OCI-LY1 (cell line): ENCODE data around the gene CCDC117.

Experiments used
- H2AFZ ChIP-seq: fragments of 200-600 bp; sonication (generic), shearing (Covaris generic); 2 replicates; pipeline ENCODE4 v1.6.0; 2014; ENCODE audit warnings: antibody characterized with exemption, mild to moderate bottlenecking, low read length
- H3F3A ChIP-seq: fragments of 200-600 bp; sonication (generic), shearing (Covaris generic); 2 replicates; pipeline ENCODE4 v1.6.0; 2014; ENCODE audit warnings: mild to moderate bottlenecking, antibody characterized with exemption, low read length, moderate library complexity; ENCODE audit not compliant: insufficient read depth
- H3K27ac ChIP-seq: fragments of 200-600 bp; sonication (generic); 2 replicates; pipeline ENCODE4 v1.5.1; 2014; ENCODE audit warnings: low read length, mixed run types, mild to moderate bottlenecking, low read depth; ENCODE audit not compliant: poor library complexity, severe bottlenecking
- H3K27me3 ChIP-seq: fragments of 200-600 bp; sonication (generic); 2 replicates; pipeline ENCODE4 v1.6.0; 2014; ENCODE audit warnings: antibody characterized with exemption, mild to moderate bottlenecking, low read length, moderate library complexity; ENCODE audit not compliant: insufficient read depth
- H3K36me3 ChIP-seq: fragments of 200-600 bp; sonication (generic); 2 replicates; pipeline ENCODE4 v1.6.1; 2014; ENCODE audit warnings: mild to moderate bottlenecking, antibody characterized with exemption, low read length, moderate library complexity, mixed read lengths; ENCODE audit not compliant: insufficient read depth
- H3K4me1 ChIP-seq: fragments of 200-600 bp; sonication (generic); 2 replicates; pipeline ENCODE4 v1.5.1; 2014; ENCODE audit warnings: mild to moderate bottlenecking, low read length, moderate library complexity; ENCODE audit not compliant: insufficient read depth, severe bottlenecking
- H3K4me2 ChIP-seq: fragments of 200-600 bp; sonication (generic), shearing (Covaris generic); 2 replicates; pipeline ENCODE4 v1.6.1; 2014; ENCODE audit warnings: low read length
- H3K4me3 ChIP-seq: fragments of 200-600 bp; sonication (generic); 2 replicates; pipeline ENCODE4 v1.5.1; 2014; ENCODE audit warnings: low read length, low read depth, mild to moderate bottlenecking, mixed read lengths; ENCODE audit not compliant: poor library complexity, severe bottlenecking
- H3K79me2 ChIP-seq: fragments of 200-600 bp; shearing (Covaris generic); 2 replicates; pipeline ENCODE4 v1.6.1; 2016; ENCODE audit warnings: mixed run types, low read length, mixed read lengths; ENCODE audit not compliant: insufficient read depth
- H3K9ac ChIP-seq: fragments of 200-600 bp; sonication (generic), shearing (Covaris generic); 2 replicates; pipeline ENCODE4 v1.6.1; 2014; ENCODE audit warnings: mild to moderate bottlenecking, low read length, mixed read lengths
- H3K9me2 ChIP-seq: fragments of 200-600 bp; sonication (generic), shearing (Covaris generic); 2 replicates; pipeline ENCODE4 v1.6.1; 2014; ENCODE audit warnings: low read depth, mild to moderate bottlenecking, low read length, mixed read lengths
- H3K9me3 ChIP-seq: fragments of 200-600 bp; shearing (Covaris generic); 2 replicates; pipeline ENCODE4 v1.6.1; 2014; ENCODE audit warnings: low read length, mixed read lengths
- H4K20me1 ChIP-seq: fragments of 200-600 bp; sonication (generic), shearing (Covaris generic); 2 replicates; pipeline ENCODE4 v1.6.0; 2016; ENCODE audit warnings: mild to moderate bottlenecking, low read length; ENCODE audit not compliant: insufficient read depth
- CTCF ChIP-seq: fragments of 200-600 bp; sonication (generic), shearing (Covaris generic); IDR thresholded peaks from 2 replicates; pipeline ENCODE4 v1.5.1; 2017; ENCODE audit warnings: mild to moderate bottlenecking, antibody characterized with exemption, low read length, moderate library complexity, mixed read lengths
- EZH2 ChIP-seq: fragments of 200-600 bp; sonication (generic), shearing (Covaris generic); IDR thresholded peaks from 2 replicates; pipeline ENCODE4 v1.8.0; 2017; ENCODE audit warnings: borderline replicate concordance, mixed run types, mild to moderate bottlenecking, antibody characterized with exemption, low read length, moderate library complexity, mixed read lengths

Gene CCDC117

GRCh38 chr22:28730179-28730578, 42.3 kb upstream of the CCDC117 start:
- Histone ChIP-seq H3K27ac (no peak overlapping the region), H3K36me3 (peaks cover 46% of the 10 kb centered on the region), H3K4me3 (no peak overlapping the region), H3K4me1 (no peaks in the 10 kb centered on the region), H3F3A (no peaks in the 10 kb centered on the region), H3K9me3 (no peaks in the 10 kb centered on the region), H2AFZ (no peak overlapping the region), H3K79me2 (0 out of 2 replicates have a peak, but pooled peaks cover 5% of the 10 kb centered on the region), H3K9ac (no peak overlapping the region), H3K27me3 (no peaks in the 10 kb centered on the region), H4K20me1 (no peaks in the 10 kb centered on the region), H3K4me2 (no peak overlapping the region), H3K9me2 (no peaks in the 10 kb centered on the region)
- TF ChIP-seq EZH2 (no peak), CTCF (no peak)

- Histone ChIP-seq H3K9me3 (no peaks in the 10 kb centered on the region), H3K4me2 (no peak overlapping the region), H3K36me3 (peaks cover 38% of the 10 kb centered on the region), H3K9me2 (no peaks in the 10 kb centered on the region), H3K27ac (no peak overlapping the region), H2AFZ (no peak overlapping the region), H3K4me3 (no peak overlapping the region), H3K9ac (no peak overlapping the region), H4K20me1 (no peaks in the 10 kb centered on the region), H3F3A (no peaks in the 10 kb centered on the region), H3K79me2 (peaks cover 28% of the 10 kb centered on the region), H3K27me3 (no peaks in the 10 kb centered on the region), H3K4me1 (peaks cover under 1% of the 10 kb centered on the region)
- TF ChIP-seq EZH2 (no peak), CTCF (no peak)
Observed at GRCh38 chr22:28734393-28734792, 38.1 kb upstream of the CCDC117 start.

- Histone ChIP-seq H3K9ac (no peak overlapping the region), H3K36me3 (peaks cover 38% of the 10 kb centered on the region), H3K9me2 (no peaks in the 10 kb centered on the region), H3K79me2 (peaks cover 40% of the 10 kb centered on the region), H3K27ac (no peak overlapping the region), H3K4me2 (no peak overlapping the region), H3F3A (no peaks in the 10 kb centered on the region), H4K20me1 (no peaks in the 10 kb centered on the region), H3K27me3 (no peaks in the 10 kb centered on the region), H3K9me3 (no peaks in the 10 kb centered on the region), H3K4me1 (peaks cover 15% of the 10 kb centered on the region), H3K4me3 (no peak overlapping the region), H2AFZ (no peak overlapping the region)
- TF ChIP-seq CTCF (no peak), EZH2 (no peak)
Observed at GRCh38 chr22:28736301-28737155, 36.0 kb upstream of the CCDC117 start.
